K562 (cell line): ENCODE data around the gene PDE4A. TPM values are rescaled to one million over a fixed set of nuclear protein-coding genes. Genes with fewer than 3 reads are reported as not detected.

Experiments
- ARHGAP35 ChIP-seq: fragments of 450-650 bp; IDR thresholded peaks from 2 replicates; pipeline ENCODE4 v1.6.1; 2018; ENCODE audit not compliant: partially characterized antibody
- BRD9 ChIP-seq: fragments of 450-650 bp; IDR thresholded peaks from 2 replicates; pipeline ENCODE4 v1.6.1; 2018; ENCODE audit warnings: low read depth; ENCODE audit not compliant: partially characterized antibody
- ESRRB ChIP-seq: fragments of 250-450 bp; sonication (Bioruptor Pico); IDR thresholded peaks from 2 replicates; pipeline ENCODE4 v1.5.0; 2020; ENCODE audit warnings: mild to moderate bottlenecking, moderate library complexity, borderline replicate concordance
- EZH2 ChIP-seq: IDR thresholded peaks from 2 replicates; pipeline ENCODE4 v1.6.1; 2012; ENCODE audit warnings: low read depth, mild to moderate bottlenecking, inconsistent platforms, low read length, borderline replicate concordance
- FIP1L1 ChIP-seq: fragments of 200-400 bp; formaldehyde crosslinking; IDR thresholded peaks from 2 replicates; pipeline ENCODE4 v1.6.1; 2018; ENCODE audit warnings: mild to moderate bottlenecking, low read depth, low read length; ENCODE audit not compliant: poor library complexity, severe bottlenecking
- HBP1 ChIP-seq: fragments of 450-650 bp; formaldehyde crosslinking; IDR thresholded peaks from 2 replicates; pipeline ENCODE4 v1.4.0; 2022; ENCODE audit warnings: missing genetic modification characterization
- HNRNPLL ChIP-seq: fragments of 200-400 bp; formaldehyde crosslinking; IDR thresholded peaks from 2 replicates; pipeline ENCODE4 v1.6.1; 2017; ENCODE audit warnings: low read length, low read depth, mild to moderate bottlenecking; ENCODE audit not compliant: poor library complexity, severe bottlenecking
- LCOR ChIP-seq: sonication (generic); formaldehyde crosslinking; IDR thresholded peaks from 2 replicates; pipeline ENCODE4 v1.8.0; 2022; ENCODE audit warnings: mild to moderate bottlenecking, missing genetic modification reagents
- MYBL2 ChIP-seq, 2 experiments: fragments of 450-650 bp in 1 of 2; sonication (generic) in 1 of 2; formaldehyde crosslinking in 1 of 2; IDR thresholded peaks; 2 replicates each; pipeline versions ENCODE4 v1.6.1 to v1.8.1; 2017 to 2022; ENCODE audit warnings: borderline replicate concordance in 1 of 2, inconsistent platforms in 1 of 2, low read depth in 1 of 2, mild to moderate bottlenecking in 1 of 2, missing genetic modification reagents in 1 of 2, moderate library complexity in 1 of 2
- NBN ChIP-seq: fragments of 450-650 bp; IDR thresholded peaks from 2 replicates; pipeline ENCODE4 v1.6.1; 2016; ENCODE audit warnings: low read depth, mild to moderate bottlenecking
- NFYB ChIP-seq: IDR thresholded peaks from 2 replicates; pipeline ENCODE4 v1.6.1; 2011; ENCODE audit warnings: mild to moderate bottlenecking, moderate library complexity; ENCODE audit not compliant: insufficient read length; ENCODE audit errors: extremely low read depth
- NR2C1 ChIP-seq, 2 experiments: fragments of 450-650 bp; IDR thresholded peaks; 2 replicates each; pipeline ENCODE4 v1.6.1; 2017; ENCODE audit warnings: mild to moderate bottlenecking in 2 of 2, antibody characterized with exemption in 1 of 2, inconsistent platforms in 1 of 2, missing compliant biosample characterization in 1 of 2, missing genetic modification characterization in 1 of 2
- NRF1 ChIP-seq, 2 experiments: fragments of 450-650 bp; IDR thresholded peaks in 1 of 2; conservative IDR thresholded peaks in 1 of 2; 2 replicates each; pipeline ENCODE4 v1.6.1; 2014; ENCODE audit warnings: mild to moderate bottlenecking in 2 of 2
- STAT6 ChIP-seq: sonication (generic); formaldehyde crosslinking; IDR thresholded peaks from 2 replicates; pipeline ENCODE4 v1.8.1; 2023; ENCODE audit warnings: mild to moderate bottlenecking, missing genetic modification reagents
- ZC3H8 ChIP-seq: fragments of 450-650 bp; IDR thresholded peaks from 2 replicates; pipeline ENCODE4 v1.6.1; 2017
- polyA plus RNA-seq, 8 experiments: library from polyadenylated mRNA; depleted of rRNA in 4 of 8; stranded (reverse) in 5 of 8; unstranded in 3 of 8; fragments of >200 nt; fragmentation: Nextera tagmentation in 2 of 8; fragmentation: Illumina TruSeq in 1 of 8; extraction: Ambion mirVana in 2 of 8; extraction: Trizol in 1 of 8; gene quantifications; 2 replicates each; pipeline versions ENCODE4 v1.2.1 to v1.2.3, GENCODE V29; 2011 to 2014; ENCODE audit warnings: inconsistent platforms in 1 of 8, missing spikeins in 1 of 8
- total RNA-seq, 7 experiments: library from RNA; depleted of rRNA in 6 of 7; stranded (reverse); fragments of >200 nt in 6 of 7; fragmentation: Illumina TruSeq in 2 of 7; extraction: Trizol in 2 of 7; gene quantifications; 2 replicates each; pipeline versions ENCODE4 v1.2.1 to v1.2.3, GENCODE V29; 2011 to 2021; ENCODE audit warnings: low replicate concordance in 1 of 7
- TF ChIP-seq, protein P1 (sequence below): fragments of 250-450 bp; sonication (Bioruptor Pico); IDR thresholded peaks from 2 replicates; pipeline ENCODE4 v1.8.0; 2022; ENCODE audit warnings: moderate library complexity, mild to moderate bottlenecking, inconsistent platforms
- TF ChIP-seq, protein P2 (sequence below): IDR thresholded peaks from 2 replicates; pipeline ENCODE4 v1.6.1; 2011; ENCODE audit warnings: borderline replicate concordance, low read depth, mild to moderate bottlenecking, moderate library complexity, low read length; ENCODE audit not compliant: insufficient read depth, poor library complexity, severe bottlenecking

PDE4A gene
- total and polyA plus RNA-seq, 9 of the 15 experiments (the other 6 are each of a cell fraction or from before 2014, with no cell fraction given), result 0.66 to 26.9 (median 4.6) TPM

DNA sequence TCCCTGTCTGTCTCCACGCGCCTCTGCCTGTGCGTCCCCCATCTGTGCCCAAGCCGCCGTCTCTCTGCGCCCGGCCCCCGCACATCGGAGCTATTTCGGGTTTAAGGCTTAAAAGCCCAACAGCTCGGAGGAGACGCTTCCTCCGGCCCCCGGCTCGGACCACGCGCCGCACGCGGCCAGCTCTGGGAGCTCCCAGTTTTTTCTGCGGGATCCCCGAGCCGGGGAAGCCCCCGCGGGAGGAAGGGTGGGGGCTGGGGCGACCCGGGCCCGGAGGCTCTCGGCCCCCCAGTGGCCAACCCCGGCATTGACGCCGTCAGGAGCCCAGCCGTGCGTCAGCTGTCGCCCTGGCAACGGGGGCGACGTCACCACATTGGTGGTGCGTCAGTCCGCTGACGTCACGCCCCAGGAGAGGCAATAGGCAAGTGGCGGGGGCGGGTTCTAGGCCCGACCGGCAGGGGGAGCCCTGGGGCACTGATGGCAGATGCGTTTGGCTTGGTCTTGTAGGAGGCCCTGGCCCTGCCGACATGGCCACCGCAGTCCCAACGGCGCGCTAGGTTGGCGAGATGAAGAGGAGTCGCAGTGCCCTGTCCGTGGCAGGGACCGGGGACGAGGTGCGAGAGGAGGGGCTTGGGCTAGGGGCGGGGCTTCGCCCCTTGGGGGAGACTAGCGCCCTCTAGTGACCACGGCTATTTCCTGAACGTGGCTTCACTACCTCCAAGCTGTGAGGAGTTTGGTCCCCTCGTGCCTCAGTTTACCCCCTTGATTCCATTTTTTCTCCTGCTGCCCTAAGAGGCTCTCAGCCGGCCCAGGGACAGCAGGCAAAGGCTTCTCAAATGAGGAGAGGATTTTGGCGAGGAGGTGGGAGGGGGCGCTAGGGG lies 3.7 kb upstream of the PDE4A start (continued):
- 0 out of 2 replicates have a peak, but pooled peaks have one; percentile 22 for TF ChIP-seq HBP1 (CRISPR knock-in tag)
- TF ChIP-seq HNRNPLL, result no peak
- no peak for TF ChIP-seq ARHGAP35
- no peak for TF ChIP-seq NR2C1 (IDR thresholded peaks at IDR 0.05)
- TF ChIP-seq NR2C1 (tag; IDR thresholded peaks at IDR 0.05), result no peak; the same call in 1 of the 2 replicates
- TF ChIP-seq, protein P1, sequence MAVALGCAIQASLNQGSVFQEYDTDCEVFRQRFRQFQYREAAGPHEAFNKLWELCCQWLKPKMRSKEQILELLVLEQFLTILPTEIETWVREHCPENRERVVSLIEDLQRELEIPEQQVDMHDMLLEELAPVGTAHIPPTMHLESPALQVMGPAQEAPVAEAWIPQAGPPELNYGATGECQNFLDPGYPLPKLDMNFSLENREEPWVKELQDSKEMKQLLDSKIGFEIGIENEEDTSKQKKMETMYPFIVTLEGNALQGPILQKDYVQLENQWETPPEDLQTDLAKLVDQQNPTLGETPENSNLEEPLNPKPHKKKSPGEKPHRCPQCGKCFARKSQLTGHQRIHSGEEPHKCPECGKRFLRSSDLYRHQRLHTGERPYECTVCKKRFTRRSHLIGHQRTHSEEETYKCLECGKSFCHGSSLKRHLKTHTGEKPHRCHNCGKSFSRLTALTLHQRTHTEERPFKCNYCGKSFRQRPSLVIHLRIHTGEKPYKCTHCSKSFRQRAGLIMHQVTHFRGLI (CRISPR knock-in tag), result no peak
- TF ChIP-seq FIP1L1, result peak; percentile 90
- TF ChIP-seq MYBL2 (IDR thresholded peaks at IDR 0.05; ENCODE audit: low read depth), result no peak
- no peak for TF ChIP-seq MYBL2 (CRISPR knock-in tag; IDR thresholded peaks at IDR 0.05; ENCODE audit: borderline replicate concordance)
- TF ChIP-seq NRF1 (conservative IDR thresholded peaks at IDR 0.05 in 1 of 2, IDR thresholded peaks at IDR 0.05 in 1 of 2), result peak; percentile 38 to 45
- no peak for TF ChIP-seq NFYB
- TF ChIP-seq ESRRB (CRISPR knock-in tag), result no peak
- no peak for TF ChIP-seq BRD9
- peak; percentile 99 for TF ChIP-seq LCOR (CRISPR knock-in tag)
- no peak for TF ChIP-seq STAT6 (CRISPR knock-in tag)
- TF ChIP-seq, protein P2, sequence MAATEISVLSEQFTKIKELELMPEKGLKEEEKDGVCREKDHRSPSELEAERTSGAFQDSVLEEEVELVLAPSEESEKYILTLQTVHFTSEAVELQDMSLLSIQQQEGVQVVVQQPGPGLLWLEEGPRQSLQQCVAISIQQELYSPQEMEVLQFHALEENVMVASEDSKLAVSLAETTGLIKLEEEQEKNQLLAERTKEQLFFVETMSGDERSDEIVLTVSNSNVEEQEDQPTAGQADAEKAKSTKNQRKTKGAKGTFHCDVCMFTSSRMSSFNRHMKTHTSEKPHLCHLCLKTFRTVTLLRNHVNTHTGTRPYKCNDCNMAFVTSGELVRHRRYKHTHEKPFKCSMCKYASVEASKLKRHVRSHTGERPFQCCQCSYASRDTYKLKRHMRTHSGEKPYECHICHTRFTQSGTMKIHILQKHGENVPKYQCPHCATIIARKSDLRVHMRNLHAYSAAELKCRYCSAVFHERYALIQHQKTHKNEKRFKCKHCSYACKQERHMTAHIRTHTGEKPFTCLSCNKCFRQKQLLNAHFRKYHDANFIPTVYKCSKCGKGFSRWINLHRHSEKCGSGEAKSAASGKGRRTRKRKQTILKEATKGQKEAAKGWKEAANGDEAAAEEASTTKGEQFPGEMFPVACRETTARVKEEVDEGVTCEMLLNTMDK, result peak; percentile 86
- peak; percentile 100 for TF ChIP-seq NBN
- no peak; the same call in 1 of the 2 replicates for TF ChIP-seq ZC3H8
- no peak for TF ChIP-seq EZH2
